RKO (cell line): ENCODE results near the gene KCNK4.
A peak's percentile ranks its signal among the peaks of the same experiment; 100 is the strongest.
"Not testable (repeated sequence)": the region's sequence is repeated elsewhere in the genome, so short reads cannot be mapped to it uniquely, and the experiment has no call there.

Experiments used
- DNase-seq: peaks from one replicate; pipeline ENCODE4 v3.0.0-alpha.2; 2016; ENCODE audit warnings: low spot score

KCNK4 gene

GRCh38 chr11:64291262-64291751 lies at the start of gene KCNK4:
Gene KCNK4 (plus strand): TSS chr11:64291302. CDS start chr11:64293019, 1,717 bp downstream.
- DNase-seq = no peak

- DNase-seq = peak; percentile 97
Observed at GRCh38 chr11:64241491-64242374, 49.4 kb upstream of the KCNK4 start.

- no peak for DNase-seq
Observed at GRCh38 chr11:64243236-64243854, 47.8 kb upstream of the KCNK4 start.

- no peak for DNase-seq
Observed at GRCh38 chr11:64244107-64244506, 47.0 kb upstream of the KCNK4 start.

- peak; percentile 34 for DNase-seq
Observed at GRCh38 chr11:64244966-64245365, 46.1 kb upstream of the KCNK4 start.

GRCh38 chr11:64245401-64245796 lies 45.7 kb upstream of the KCNK4 start:
- peak; percentile 42 for DNase-seq

DNA sequence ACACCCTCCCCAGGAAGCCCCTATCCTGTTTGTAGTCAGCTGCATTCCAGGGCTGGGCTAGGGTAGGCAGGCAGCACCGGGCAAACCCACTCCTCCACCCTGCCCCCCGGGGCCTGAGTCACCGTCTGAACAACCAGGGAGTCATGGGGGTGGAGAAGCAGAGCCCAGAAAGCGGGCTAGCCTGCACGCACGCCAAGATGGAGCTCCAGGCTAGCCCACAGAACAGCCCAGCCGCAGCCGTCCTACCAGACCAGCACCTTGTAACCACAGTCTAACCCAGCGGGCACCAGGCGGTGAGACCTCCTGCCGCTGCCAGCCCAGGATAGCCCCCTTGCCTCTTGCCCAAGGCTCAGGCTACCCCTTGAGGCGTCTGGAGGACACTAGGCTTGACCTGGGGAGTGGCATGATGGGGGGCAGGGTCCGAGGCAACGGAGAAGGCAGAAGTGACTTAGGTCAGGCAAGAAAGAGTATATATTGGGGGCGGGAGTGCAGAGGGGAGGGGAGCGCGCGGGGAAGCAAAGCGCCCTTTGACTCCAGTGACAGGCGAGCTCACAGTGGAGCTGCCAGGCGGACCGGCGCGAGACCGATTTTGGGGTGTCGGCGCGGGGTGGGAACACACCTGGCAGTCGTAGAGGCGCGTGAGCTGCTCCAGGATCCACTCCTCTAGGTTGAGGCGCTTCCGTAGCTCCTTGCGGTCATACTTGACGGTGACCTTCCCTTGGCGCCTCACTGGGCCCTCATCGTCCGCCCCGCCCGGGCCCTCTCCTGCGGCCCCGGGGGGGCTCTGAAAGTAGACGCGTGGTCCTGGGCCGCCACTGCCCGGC lies 45.1 kb upstream of the KCNK4 start:
- DNase-seq = peak; percentile 95

GRCh38 chr11:64246621-64246870 lies 44.6 kb upstream of the KCNK4 start:
- not testable (repeated sequence) for DNase-seq

- peak; percentile 94 for DNase-seq
Observed at GRCh38 chr11:64246871-64247728, 44.0 kb upstream of the KCNK4 start, which contains the start of gene PPP1R14B. Gene PPP1R14B (minus strand): TSS chr11:64246943. CDS start chr11:64246673, 270 bp downstream.

- no peak for DNase-seq
Observed at GRCh38 chr11:64247729-64248531, 43.2 kb upstream of the KCNK4 start.

DNA sequence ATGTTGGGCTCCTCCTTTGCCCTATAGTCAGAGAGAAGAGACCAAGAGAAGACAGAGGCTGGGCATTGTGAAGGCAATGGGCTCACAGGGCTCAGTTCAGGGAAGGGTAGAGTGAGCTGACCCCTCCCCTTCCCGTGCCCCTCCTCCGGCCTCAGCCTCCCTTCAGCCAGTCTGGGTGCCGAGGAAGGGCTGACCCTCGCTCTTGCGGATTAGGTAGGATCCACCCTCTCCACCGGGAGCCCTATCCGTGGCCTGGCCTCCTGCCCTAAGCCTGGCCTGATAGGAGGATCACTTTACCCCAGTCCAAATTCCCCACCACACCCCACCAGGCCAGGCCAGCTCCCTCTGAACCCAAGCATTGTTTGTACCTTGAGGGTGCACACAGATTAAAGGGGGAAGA lies 42.5 kb upstream of the KCNK4 start:
- no peak for DNase-seq

DNA sequence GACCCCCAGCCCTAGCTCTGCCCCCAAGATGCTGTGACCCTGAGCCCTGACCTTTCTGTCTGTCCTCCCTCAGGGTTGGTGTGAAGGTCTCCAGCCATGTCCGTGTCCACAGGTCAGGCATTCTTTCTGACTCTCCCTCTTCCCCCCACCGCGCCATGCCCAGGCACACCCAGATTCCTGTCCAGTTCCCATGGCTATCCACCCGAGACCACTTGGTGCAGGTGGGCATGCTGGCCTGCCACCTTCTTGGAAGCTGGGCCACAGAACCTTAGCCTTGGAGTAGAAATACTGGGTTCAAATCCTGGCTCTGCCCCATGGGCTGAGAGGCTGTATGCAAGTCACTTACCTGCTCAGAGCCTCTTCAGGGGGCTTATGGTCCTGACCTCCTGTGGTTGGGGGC lies 42.1 kb upstream of the KCNK4 start:
- no peak for DNase-seq

DNA sequence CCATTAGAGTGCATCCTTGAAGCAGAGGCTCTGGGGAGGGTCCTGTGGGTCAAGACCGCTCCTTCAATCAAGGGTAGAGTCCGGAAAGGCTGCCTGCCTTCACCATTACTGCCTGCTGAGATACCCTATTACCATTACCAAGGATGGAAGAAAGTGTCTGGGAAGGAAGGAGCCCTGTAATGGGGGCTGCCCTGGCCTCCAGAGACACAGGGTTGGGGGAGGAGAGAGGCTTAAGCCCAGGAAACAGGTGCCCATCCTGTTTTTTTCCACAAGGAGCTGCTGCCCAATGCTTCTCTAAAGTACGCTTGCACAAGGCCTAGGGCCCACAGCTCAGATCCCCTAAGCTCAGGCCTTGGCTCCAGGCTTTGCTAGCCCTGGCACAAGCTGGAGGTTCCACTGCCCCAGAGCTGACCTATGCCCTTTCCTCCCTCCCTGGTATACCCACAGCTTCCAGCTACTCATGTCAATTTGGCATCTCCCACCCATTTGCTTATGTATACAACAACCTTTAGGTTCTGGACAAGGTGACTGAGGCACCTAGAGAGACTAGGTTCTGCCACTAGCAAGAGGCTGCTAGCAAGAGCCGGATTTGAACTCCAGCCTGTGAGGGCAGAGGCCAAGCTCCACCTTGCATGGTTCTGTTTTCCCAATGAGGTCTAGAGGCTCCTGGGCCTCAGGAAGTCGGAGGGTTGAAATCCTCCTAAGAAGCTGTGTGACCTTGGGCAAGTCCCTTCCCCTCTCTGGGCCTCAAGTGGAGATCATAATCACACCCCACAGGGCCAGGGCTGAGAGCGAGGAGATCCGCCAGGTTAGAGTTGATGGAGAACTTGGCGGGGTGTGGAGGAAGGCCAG lies 41.3 kb upstream of the KCNK4 start:
- no peak for DNase-seq

GRCh38 chr11:64250415-64251015 lies 40.6 kb upstream of the KCNK4 start:
- DNase-seq = no peak

- peak; percentile 59 for DNase-seq
Observed at GRCh38 chr11:64251016-64251752, 39.9 kb upstream of the KCNK4 start, which contains the start of gene PLCB3. Gene PLCB3 (plus strand): TSS chr11:64251530. CDS start chr11:64251650, 120 bp downstream.

- peak; percentile 49 for DNase-seq
Observed at GRCh38 chr11:64251753-64252002, 39.4 kb upstream of the KCNK4 start.

- peak; percentile 75 for DNase-seq
Observed at GRCh38 chr11:64252003-64252872, 38.9 kb upstream of the KCNK4 start.

DNA sequence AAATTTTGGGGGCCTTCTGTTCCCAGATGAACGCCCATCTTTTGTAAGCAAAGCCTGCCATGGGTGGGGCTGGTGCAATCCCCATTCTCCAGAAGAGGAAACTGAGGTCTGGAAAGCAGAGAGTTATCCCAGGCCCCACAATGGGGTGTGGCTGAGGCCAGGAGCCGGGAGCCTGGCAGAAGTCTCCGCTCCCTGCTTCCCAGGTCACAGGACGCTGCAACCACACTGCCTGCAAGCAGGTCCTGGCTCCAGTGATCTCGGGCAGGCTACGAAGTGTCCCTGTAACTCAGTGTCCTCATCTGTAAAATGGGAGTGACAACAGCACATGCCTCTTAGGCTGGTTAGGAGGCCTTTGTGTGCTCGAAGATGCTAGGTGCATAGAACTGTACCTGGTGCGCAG lies 38.1 kb upstream of the KCNK4 start:
- no peak for DNase-seq
